Glutamatergic neuron (in vitro differentiated cells): ENCODE results near the gene CDK3. TPM values are rescaled to one million over a fixed set of nuclear protein-coding genes. Genes with fewer than 3 reads are reported as not detected.
"Not testable (repeated sequence)": the region's sequence is repeated elsewhere in the genome, so short reads cannot be mapped to it uniquely, and the experiment has no call there.

Source experiments
- DNase-seq: peaks from one replicate; pipeline ENCODE4 v3.0.0; 2022
- H3K27ac Mint-ChIP-seq: one replicate; pipeline ENCODE4 v1.8.0; 2020; ENCODE audit warnings: mild to moderate bottlenecking, mixed read lengths, inconsistent platforms; ENCODE audit not compliant: unreplicated experiment
- H3K27me3 Mint-ChIP-seq: one replicate; pipeline ENCODE4 v1.8.0; 2020; ENCODE audit warnings: mild to moderate bottlenecking, moderate library complexity, mixed read lengths, inconsistent platforms; ENCODE audit not compliant: unreplicated experiment
- H3K36me3 Mint-ChIP-seq: one replicate; pipeline ENCODE4 v1.8.0; 2020; ENCODE audit warnings: mild to moderate bottlenecking, mixed read lengths, inconsistent platforms; ENCODE audit not compliant: unreplicated experiment
- H3K4me1 Mint-ChIP-seq: one replicate; pipeline ENCODE4 v1.8.0; 2020; ENCODE audit warnings: mild to moderate bottlenecking, low read depth, mixed read lengths, inconsistent platforms; ENCODE audit not compliant: unreplicated experiment
- H3K4me3 Mint-ChIP-seq: one replicate; pipeline ENCODE4 v1.8.0; 2020; ENCODE audit warnings: mild to moderate bottlenecking, mixed read lengths, inconsistent platforms; ENCODE audit not compliant: unreplicated experiment
- H3K9me3 Mint-ChIP-seq: one replicate; pipeline ENCODE4 v1.8.0; 2020; ENCODE audit warnings: mild to moderate bottlenecking, moderate library complexity, mixed read lengths, inconsistent platforms; ENCODE audit not compliant: unreplicated experiment
- total RNA-seq: library from RNA; stranded (reverse); fragmentation: NEBNext Ultra II Directional; extraction: Animal tissue kit (Norgen Biotek cat#: 25700); gene quantifications from one replicate; pipeline ENCODE4 v1.2.1, GENCODE V29; 2021; ENCODE audit not compliant: unreplicated experiment
- TF ChIP-seq, protein P1 (sequence below): fragments of 200-600 bp; sonication (generic); IDR thresholded peaks from one replicate; pipeline ENCODE4 v1.5.0; 2021; ENCODE audit not compliant: partially characterized antibody, unreplicated experiment

CDK3 gene
- total RNA-seq, 1 donor from 2014 or later = 7.1 TPM

DNA sequence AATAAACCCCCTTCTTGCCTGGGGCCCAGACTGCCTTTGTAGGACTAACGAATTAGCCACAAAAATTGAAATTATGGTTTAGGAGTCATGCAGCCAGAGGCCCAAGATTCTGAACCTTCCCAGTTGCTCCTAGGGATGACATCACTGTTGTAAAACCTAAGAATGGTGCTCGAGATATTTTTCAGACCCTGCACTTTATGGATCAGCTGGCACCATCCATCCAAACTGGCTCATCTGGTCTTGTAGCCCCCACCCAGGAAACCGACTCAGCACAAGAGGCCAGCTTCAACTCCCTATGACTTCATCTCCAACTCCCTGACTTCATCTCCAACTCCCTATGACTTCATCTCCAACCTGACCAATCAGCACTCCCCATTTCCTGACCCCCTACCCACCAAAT, 37.4 kb downstream of the CDK3 start:
- Mint-ChIP-seq H3K4me1 (peaks cover 7% of the 10 kb centered on the region), H3K27ac (no peak overlapping the region), H3K36me3 (no peaks in the 10 kb centered on the region), H3K4me3 (no peak overlapping the region), H3K9me3 (no peaks in the 10 kb centered on the region), H3K27me3 (no peaks in the 10 kb centered on the region)
- DNase-seq = no peak
- TF ChIP-seq, protein P1, sequence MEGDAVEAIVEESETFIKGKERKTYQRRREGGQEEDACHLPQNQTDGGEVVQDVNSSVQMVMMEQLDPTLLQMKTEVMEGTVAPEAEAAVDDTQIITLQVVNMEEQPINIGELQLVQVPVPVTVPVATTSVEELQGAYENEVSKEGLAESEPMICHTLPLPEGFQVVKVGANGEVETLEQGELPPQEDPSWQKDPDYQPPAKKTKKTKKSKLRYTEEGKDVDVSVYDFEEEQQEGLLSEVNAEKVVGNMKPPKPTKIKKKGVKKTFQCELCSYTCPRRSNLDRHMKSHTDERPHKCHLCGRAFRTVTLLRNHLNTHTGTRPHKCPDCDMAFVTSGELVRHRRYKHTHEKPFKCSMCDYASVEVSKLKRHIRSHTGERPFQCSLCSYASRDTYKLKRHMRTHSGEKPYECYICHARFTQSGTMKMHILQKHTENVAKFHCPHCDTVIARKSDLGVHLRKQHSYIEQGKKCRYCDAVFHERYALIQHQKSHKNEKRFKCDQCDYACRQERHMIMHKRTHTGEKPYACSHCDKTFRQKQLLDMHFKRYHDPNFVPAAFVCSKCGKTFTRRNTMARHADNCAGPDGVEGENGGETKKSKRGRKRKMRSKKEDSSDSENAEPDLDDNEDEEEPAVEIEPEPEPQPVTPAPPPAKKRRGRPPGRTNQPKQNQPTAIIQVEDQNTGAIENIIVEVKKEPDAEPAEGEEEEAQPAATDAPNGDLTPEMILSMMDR = no peak

DNA sequence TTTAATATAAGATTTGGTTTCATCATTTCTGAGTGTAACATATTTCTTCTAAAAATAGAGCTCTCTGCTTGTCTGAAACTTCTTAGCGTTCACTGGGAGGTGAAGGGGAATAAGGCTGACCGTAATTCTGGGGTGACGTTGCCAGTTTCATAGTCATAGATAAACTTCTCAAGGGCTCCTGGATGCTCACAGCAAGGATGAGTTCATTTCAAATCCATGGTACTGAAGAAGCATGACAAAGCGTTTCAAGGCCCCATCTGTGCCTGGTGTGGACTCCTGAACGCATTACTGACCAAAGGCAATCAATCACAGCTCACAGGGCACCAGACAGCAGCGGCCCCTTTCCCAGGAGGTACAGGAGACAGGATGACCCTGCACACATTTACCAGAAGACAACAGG, 38.5 kb downstream of the CDK3 start:
- DNase-seq = no peak
- TF ChIP-seq, protein P1 = no peak
- Mint-ChIP-seq H3K36me3 (no peaks in the 10 kb centered on the region), H3K4me3 (no peak overlapping the region), H3K4me1 (peaks cover 7% of the 10 kb centered on the region), H3K27ac (no peak overlapping the region), H3K9me3 (no peaks in the 10 kb centered on the region), H3K27me3 (no peaks in the 10 kb centered on the region)

DNA sequence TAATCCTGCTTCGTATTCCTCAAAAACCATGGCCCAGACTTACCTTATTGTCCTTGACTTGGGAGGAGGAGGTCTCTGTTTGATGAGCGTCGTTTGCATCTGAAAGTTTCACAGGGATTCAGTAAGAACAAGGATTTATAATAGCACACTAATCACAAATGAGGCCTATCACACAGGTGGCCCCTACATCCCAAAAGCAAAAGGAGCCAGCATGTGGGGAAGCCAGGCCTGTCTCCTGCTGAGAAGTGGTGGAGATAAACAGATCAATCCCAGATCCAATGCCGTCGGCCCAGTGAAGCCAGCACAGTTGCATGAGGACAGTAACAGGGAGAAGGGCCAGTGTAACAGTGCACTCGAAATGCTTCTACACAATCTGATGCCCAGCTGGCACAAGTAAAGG, 39.7 kb downstream of the CDK3 start:
- Mint-ChIP-seq H3K36me3 (no peaks in the 10 kb centered on the region), H3K4me1 (peaks cover 4% of the 10 kb centered on the region), H3K9me3 (no peaks in the 10 kb centered on the region), H3K4me3 (no peak overlapping the region), H3K27ac (no peak overlapping the region), H3K27me3 (no peaks in the 10 kb centered on the region)
- TF ChIP-seq, protein P1 = no peak
- DNase-seq = no peak

DNA sequence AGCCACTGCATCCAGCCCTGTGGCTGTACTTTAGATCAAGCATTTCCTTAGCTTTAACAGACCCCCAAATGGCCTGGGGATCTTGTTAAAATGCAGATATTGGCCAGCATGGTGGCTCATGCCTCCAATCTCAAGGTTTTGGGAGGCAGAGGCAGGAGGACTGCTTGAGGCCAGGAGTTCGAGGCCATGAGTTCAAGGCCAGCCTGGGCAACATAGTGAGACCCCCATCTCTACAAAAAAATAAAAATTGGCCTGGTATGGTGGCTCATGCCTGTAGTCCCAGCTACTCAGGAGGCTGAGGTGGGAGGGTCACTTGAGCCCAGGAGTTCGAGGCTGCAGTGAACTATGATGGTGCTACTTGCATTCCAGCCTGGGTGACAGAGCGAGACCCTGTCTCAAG, 42.2 kb downstream of the CDK3 start:
- H3K4me1 Mint-ChIP-seq, H3K27me3 Mint-ChIP-seq, H3K4me3 Mint-ChIP-seq, H3K9me3 Mint-ChIP-seq, H3K27ac Mint-ChIP-seq, H3K36me3 Mint-ChIP-seq, DNase-seq: not testable (repeated sequence)

DNA sequence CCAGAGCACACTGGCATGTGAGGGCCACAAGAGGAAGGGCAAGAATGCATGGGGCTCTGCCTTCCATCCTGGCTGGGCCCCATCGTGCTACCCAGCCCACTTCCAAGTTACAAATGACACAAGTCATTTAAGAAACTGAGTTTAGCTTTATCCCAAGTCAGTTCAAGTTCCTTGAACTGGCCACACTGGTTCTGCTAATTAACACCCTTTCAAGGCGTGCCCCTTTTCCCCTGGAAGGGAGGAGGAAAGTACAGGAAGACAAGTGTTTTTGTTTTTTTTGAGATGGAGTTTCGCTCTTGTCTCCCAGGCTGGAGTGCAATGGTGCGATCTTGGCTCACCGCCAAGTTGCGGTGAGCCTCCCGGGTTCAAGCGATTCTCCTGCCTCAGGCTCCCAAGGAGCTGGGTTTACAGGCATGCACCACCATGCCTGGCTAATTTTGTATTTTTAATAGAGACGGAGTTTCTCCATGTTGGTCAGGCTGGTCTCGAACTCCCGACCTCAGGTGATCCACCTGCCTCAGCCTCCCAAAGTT, 43.9 kb downstream of the CDK3 start:
- not testable (repeated sequence) for H3K9me3 Mint-ChIP-seq, H3K27ac Mint-ChIP-seq, H3K36me3 Mint-ChIP-seq, DNase-seq, H3K27me3 Mint-ChIP-seq, H3K4me3 Mint-ChIP-seq, H3K4me1 Mint-ChIP-seq

DNA sequence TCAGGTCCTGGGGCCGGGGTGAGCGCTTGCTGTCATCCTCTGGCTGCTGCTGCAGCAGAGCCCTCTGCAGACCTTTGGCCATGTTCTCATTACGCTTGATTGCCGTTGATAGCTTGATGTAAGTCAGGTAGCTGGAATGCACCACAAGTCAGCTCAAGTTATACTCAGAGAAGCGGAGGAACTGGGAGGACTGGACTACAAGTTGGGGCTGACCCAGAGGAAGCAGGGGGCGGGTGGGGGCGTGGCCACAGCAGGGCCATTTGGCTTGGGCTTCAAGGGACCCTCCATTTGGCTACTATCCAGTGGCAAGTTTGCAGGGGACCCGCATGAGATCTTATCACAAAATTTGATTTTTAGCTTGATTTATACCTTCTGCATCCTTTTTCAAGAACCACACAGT, 45.4 kb downstream of the CDK3 start:
- Mint-ChIP-seq H3K27me3 (peaks cover 2% of the 10 kb centered on the region), H3K36me3 (no peaks in the 10 kb centered on the region), H3K4me3 (no peak overlapping the region), H3K27ac (no peak overlapping the region), H3K9me3 (no peaks in the 10 kb centered on the region), H3K4me1 (no peaks in the 10 kb centered on the region)
- TF ChIP-seq, protein P1 = no peak
- no peak for DNase-seq
